Neural crest cell (in vitro differentiated cells): ENCODE results near the gene CLIC3. TPM values are rescaled to one million over a fixed set of nuclear protein-coding genes. Genes with fewer than 3 reads are reported as not detected.

ENCODE experiments used
- DNase-seq: peaks from one replicate; pipeline ENCODE4 v3.0.0; 2021; ENCODE audit warnings: low read depth, mixed read lengths, low spot score
- H3K27ac Mint-ChIP-seq: one replicate; pipeline ENCODE4 v1.8.0; 2021; ENCODE audit warnings: mild to moderate bottlenecking, mixed read lengths; ENCODE audit not compliant: unreplicated experiment
- H3K27me3 Mint-ChIP-seq: 2 replicates; pipeline ENCODE4 v1.8.0; 2021; ENCODE audit warnings: low read depth, mild to moderate bottlenecking, mixed read lengths
- H3K36me3 Mint-ChIP-seq: 2 replicates; pipeline ENCODE4 v1.8.0; 2021; ENCODE audit warnings: low read depth, mild to moderate bottlenecking, mixed read lengths
- H3K4me1 Mint-ChIP-seq: 2 replicates; pipeline ENCODE4 v1.8.0; 2021; ENCODE audit warnings: mixed read lengths
- H3K4me3 Mint-ChIP-seq: one replicate; pipeline ENCODE4 v1.8.0; 2021; ENCODE audit warnings: mild to moderate bottlenecking, mixed read lengths
- H3K9me3 Mint-ChIP-seq: 2 replicates; pipeline ENCODE4 v1.8.0; 2021; ENCODE audit warnings: mixed read lengths
- CTCF ChIP-seq: fragments of 200-600 bp; sonication (generic); conservative IDR thresholded peaks from 2 replicates; pipeline ENCODE4 v1.5.0; 2021; ENCODE audit warnings: antibody characterized with exemption, mild to moderate bottlenecking
- total RNA-seq: library from RNA; stranded (reverse); gene quantifications from 2 replicates; pipeline ENCODE4 v1.2.1, GENCODE V29; 2021

The CLIC3 gene
- total RNA-seq, 1 donor from 2014 or later, result not detected

- Mint-ChIP-seq H3K27me3 (no peaks in the 10 kb centered on the region), H3K4me3 (no peak overlapping the region), H3K4me1 (peaks cover 6% of the 10 kb centered on the region), H3K36me3 (no peaks in the 10 kb centered on the region), H3K9me3 (no peaks in the 10 kb centered on the region), H3K27ac (no peak overlapping the region)
- DNase-seq, result no peak
- no peak for TF ChIP-seq CTCF
These were observed 25.8 kb upstream of the CLIC3 start for GRCh38 chr9:137021979-137022661.

- no peak for DNase-seq
- Mint-ChIP-seq H3K36me3 (no peaks in the 10 kb centered on the region), H3K9me3 (no peaks in the 10 kb centered on the region), H3K27me3 (no peaks in the 10 kb centered on the region), H3K4me3 (no peak overlapping the region), H3K4me1 (peaks cover 5% of the 10 kb centered on the region), H3K27ac (no peak overlapping the region)
- no peak for TF ChIP-seq CTCF
These were observed 25.2 kb upstream of the CLIC3 start for GRCh38 chr9:137021568-137021978.

GRCh38 chr9:137020771-137021567 is 24.6 kb upstream of the CLIC3 start:
- Mint-ChIP-seq H3K4me3 (no peak overlapping the region), H3K27me3 (no peaks in the 10 kb centered on the region), H3K4me1 (peaks cover 5% of the 10 kb centered on the region), H3K27ac (no peak overlapping the region), H3K9me3 (no peaks in the 10 kb centered on the region), H3K36me3 (no peaks in the 10 kb centered on the region)
- TF ChIP-seq CTCF, result no peak
- DNase-seq, result no peak

GRCh38 chr9:137019891-137020683 is 23.7 kb upstream of the CLIC3 start:
- Mint-ChIP-seq H3K27ac (no peak overlapping the region), H3K9me3 (no peaks in the 10 kb centered on the region), H3K4me1 (peaks cover 5% of the 10 kb centered on the region), H3K36me3 (no peaks in the 10 kb centered on the region), H3K27me3 (no peaks in the 10 kb centered on the region), H3K4me3 (no peak overlapping the region)
- no peak for TF ChIP-seq CTCF
- no peak for DNase-seq

GRCh38 chr9:137018761-137019559 is 22.6 kb upstream of the CLIC3 start:
- DNase-seq, result no peak

More at GRCh38 chr9:137018761-137019559, 22.6 kb upstream of the CLIC3 start:
- Mint-ChIP-seq H3K27me3 (no peaks in the 10 kb centered on the region), H3K4me1 (peaks cover 5% of the 10 kb centered on the region), H3K9me3 (no peaks in the 10 kb centered on the region), H3K4me3 (no peak overlapping the region), H3K36me3 (no peaks in the 10 kb centered on the region), H3K27ac (no peak overlapping the region)
- TF ChIP-seq CTCF, result no peak
